ENCODE data around the gene COL6A5.
"Not testable (repeated sequence)": the region's sequence is repeated elsewhere in the genome, so short reads cannot be mapped to it uniquely, and the experiment has no call there.

The COL6A5 gene

GRCh38 chr3:130414457-130414856 is 69.0 kb downstream of the COL6A5 start:
- Histone ChIP-seq H3K27me3 (ENCODE audit: insufficient read depth, low read length) (no peaks in the 10 kb centered on the region), H3K27ac (ENCODE audit: low read depth, low read length) (no peak overlapping the region), H3K4me3 (ENCODE audit: low read length) (no peak overlapping the region), H3K4me1 (ENCODE audit: insufficient read depth, low read length) (no peaks in the 10 kb centered on the region), H3K36me3 (ENCODE audit: insufficient read depth, low read length) (no peaks in the 10 kb centered on the region), H3K9ac (ENCODE audit: low read depth, low read length) (no peak overlapping the region), H3K9me3 (ENCODE audit: insufficient read depth, low read depth, low read length) (no peaks in the 10 kb centered on the region)
- WGBS: 93% methylated on average over 4 of the region's 4 CpGs

GRCh38 chr3:130420466-130420865 is 75.0 kb downstream of the COL6A5 start:
- Histone ChIP-seq H3K9ac (ENCODE audit: low read depth, low read length) (no peak overlapping the region), H3K4me1 (ENCODE audit: insufficient read depth, low read length) (no peaks in the 10 kb centered on the region), H3K4me3 (ENCODE audit: low read length) (no peak overlapping the region), H3K9me3 (ENCODE audit: insufficient read depth, low read depth, low read length) (no peaks in the 10 kb centered on the region), H3K36me3 (ENCODE audit: insufficient read depth, low read length) (no peaks in the 10 kb centered on the region), H3K27me3 (ENCODE audit: insufficient read depth, low read length) (no peaks in the 10 kb centered on the region), H3K27ac (ENCODE audit: low read depth, low read length) (no peak overlapping the region)
- WGBS: 94% methylated on average over 2 of the region's 2 CpGs

DNA sequence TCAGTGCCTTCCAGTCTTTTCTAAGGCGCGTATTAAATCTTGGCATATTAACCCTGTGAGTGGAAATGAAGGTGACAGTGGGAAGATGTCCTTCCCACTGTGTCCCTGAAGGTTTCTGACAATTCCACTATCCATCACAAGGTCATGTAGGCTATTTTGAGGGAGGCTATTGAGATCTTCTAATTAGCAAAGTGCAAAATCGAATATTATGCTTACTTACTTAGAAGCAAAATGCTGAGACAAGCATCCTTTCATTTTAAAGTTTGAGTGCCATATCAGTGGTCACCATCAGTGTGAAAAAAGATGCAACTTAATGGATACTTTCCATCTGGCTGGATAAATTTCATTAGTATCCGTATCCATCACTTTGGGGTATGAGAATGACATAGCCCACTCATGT is 77.6 kb downstream of the COL6A5 start:
- WGBS: 95% methylated on average over 4 of the region's 4 CpGs
- H3K36me3 ChIP-seq (ENCODE audit: insufficient read depth, low read length): no peaks in the 10 kb centered on the region
- H3K27me3 ChIP-seq (ENCODE audit: insufficient read depth, low read length): no peaks in the 10 kb centered on the region
- H3K9ac ChIP-seq (ENCODE audit: low read depth, low read length): no peak overlapping the region
- no peaks in the 10 kb centered on the region for H3K4me1 ChIP-seq (ENCODE audit: insufficient read depth, low read length)
- no peak overlapping the region for H3K4me3 ChIP-seq (ENCODE audit: low read length)
- H3K27ac ChIP-seq (ENCODE audit: low read depth, low read length): no peak overlapping the region
- no peaks in the 10 kb centered on the region for H3K9me3 ChIP-seq (ENCODE audit: insufficient read depth, low read depth, low read length)

DNA sequence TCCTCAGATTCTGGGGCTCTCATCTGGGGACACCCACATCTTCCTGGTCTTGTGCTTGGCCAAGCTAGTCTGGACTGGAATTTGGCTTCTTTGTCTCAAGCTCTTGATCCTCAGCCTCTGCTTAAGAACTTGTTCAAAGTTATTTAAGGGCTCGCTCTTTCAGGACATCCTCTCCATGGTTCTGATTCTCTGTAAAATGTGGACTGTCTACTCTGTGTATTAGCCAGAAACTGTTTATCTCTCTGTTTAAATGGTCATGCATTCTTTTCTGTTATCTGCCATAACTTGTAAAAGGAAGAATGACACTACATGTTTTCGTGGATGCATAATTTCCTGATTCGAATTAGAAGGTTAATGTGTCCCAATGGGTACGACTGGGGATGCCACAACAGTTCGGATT is 79.4 kb downstream of the COL6A5 start:
- H3K9me3 ChIP-seq (ENCODE audit: insufficient read depth, low read depth, low read length): no peaks in the 10 kb centered on the region
- H3K4me3 ChIP-seq (ENCODE audit: low read length): no peak overlapping the region
- H3K36me3 ChIP-seq (ENCODE audit: insufficient read depth, low read length): no peaks in the 10 kb centered on the region
- H3K4me1 ChIP-seq (ENCODE audit: insufficient read depth, low read length): peaks cover 5% of the 10 kb centered on the region; the same call in 1 of the 2 replicates
- WGBS: 97% methylated on average over 5 of the region's 5 CpGs
- H3K27ac ChIP-seq (ENCODE audit: low read depth, low read length): no peak overlapping the region
- no peak overlapping the region for H3K9ac ChIP-seq (ENCODE audit: low read depth, low read length)
- H3K27me3 ChIP-seq (ENCODE audit: insufficient read depth, low read length): no peaks in the 10 kb centered on the region

DNA sequence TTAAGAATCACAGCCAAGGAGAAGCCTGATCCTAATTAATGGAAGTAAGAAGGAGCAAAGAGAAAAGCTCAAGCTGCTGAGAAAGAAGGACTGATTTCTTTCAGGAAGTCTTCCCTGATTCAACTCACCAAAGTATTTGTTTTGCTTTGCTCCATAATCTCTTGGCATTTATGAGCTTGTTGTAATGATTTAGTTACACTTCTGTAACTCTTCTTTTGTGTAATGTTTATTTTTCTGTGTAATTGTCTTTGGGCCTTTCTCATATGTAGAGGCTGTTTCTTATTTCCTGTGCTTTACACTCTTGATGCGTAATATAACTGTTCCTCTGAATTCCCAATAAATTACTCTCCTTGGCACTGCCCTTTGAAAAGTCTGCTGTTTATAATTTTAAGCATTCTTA is 80.0 kb downstream of the COL6A5 start:
- peaks cover 5% of the 10 kb centered on the region; the same call in 1 of the 2 replicates for H3K4me1 ChIP-seq (ENCODE audit: insufficient read depth, low read length)
- no peaks in the 10 kb centered on the region for H3K36me3 ChIP-seq (ENCODE audit: insufficient read depth, low read length)
- no peak overlapping the region for H3K27ac ChIP-seq (ENCODE audit: low read depth, low read length)
- no peak overlapping the region for H3K9ac ChIP-seq (ENCODE audit: low read depth, low read length)
- H3K4me3 ChIP-seq (ENCODE audit: low read length): no peak overlapping the region
- WGBS: no CpG with 5 or more reads among the region's 1 CpG
- H3K27me3 ChIP-seq (ENCODE audit: insufficient read depth, low read length): no peaks in the 10 kb centered on the region
- H3K9me3 ChIP-seq (ENCODE audit: insufficient read depth, low read depth, low read length): no peaks in the 10 kb centered on the region

DNA sequence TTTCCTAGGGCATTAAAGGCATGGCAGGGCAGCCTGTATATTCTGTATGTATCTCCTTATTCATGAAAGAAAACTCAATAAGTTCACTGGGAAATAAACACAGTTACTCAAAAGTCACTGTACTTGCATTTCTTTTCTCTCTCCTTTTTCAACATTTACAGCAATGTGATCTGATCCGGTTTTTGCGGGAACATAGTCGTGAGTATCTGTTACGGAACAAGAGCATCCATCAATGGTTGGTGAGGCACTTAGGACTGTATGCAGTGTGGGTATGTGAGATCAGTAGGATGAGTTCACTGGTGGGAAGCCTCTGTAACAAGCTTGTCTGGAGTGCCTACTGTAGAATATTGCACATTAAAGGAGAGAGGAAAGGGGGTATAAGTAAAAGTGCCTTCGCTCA is 80.7 kb downstream of the COL6A5 start:
- H3K9ac ChIP-seq (ENCODE audit: low read depth, low read length): no peak overlapping the region
- H3K27ac ChIP-seq (ENCODE audit: low read depth, low read length): no peak overlapping the region
- 88% methylated on average over 5 of the region's 5 CpGs for WGBS
- no peak overlapping the region for H3K4me3 ChIP-seq (ENCODE audit: low read length)
- peaks cover 5% of the 10 kb centered on the region; the same call in 1 of the 2 replicates for H3K4me1 ChIP-seq (ENCODE audit: insufficient read depth, low read length)
- no peaks in the 10 kb centered on the region for H3K36me3 ChIP-seq (ENCODE audit: insufficient read depth, low read length)
- H3K9me3 ChIP-seq (ENCODE audit: insufficient read depth, low read depth, low read length): no peaks in the 10 kb centered on the region
- no peaks in the 10 kb centered on the region for H3K27me3 ChIP-seq (ENCODE audit: insufficient read depth, low read length)

GRCh38 chr3:130428871-130429712 is 83.6 kb downstream of the COL6A5 start:
- WGBS: 71% methylated on average over 5 of the region's 5 CpGs
- Histone ChIP-seq H3K4me1 (ENCODE audit: insufficient read depth, low read length) (peaks cover 5% of the 10 kb centered on the region; the same call in 1 of the 2 replicates), H3K4me3 (ENCODE audit: low read length) (no peak overlapping the region), H3K27ac (ENCODE audit: low read depth, low read length) (no peak overlapping the region), H3K9me3 (ENCODE audit: insufficient read depth, low read depth, low read length) (no peaks in the 10 kb centered on the region), H3K27me3 (ENCODE audit: insufficient read depth, low read length) (no peaks in the 10 kb centered on the region), H3K9ac (ENCODE audit: low read depth, low read length) (no peak overlapping the region), H3K36me3 (ENCODE audit: insufficient read depth, low read length) (no peaks in the 10 kb centered on the region)

DNA sequence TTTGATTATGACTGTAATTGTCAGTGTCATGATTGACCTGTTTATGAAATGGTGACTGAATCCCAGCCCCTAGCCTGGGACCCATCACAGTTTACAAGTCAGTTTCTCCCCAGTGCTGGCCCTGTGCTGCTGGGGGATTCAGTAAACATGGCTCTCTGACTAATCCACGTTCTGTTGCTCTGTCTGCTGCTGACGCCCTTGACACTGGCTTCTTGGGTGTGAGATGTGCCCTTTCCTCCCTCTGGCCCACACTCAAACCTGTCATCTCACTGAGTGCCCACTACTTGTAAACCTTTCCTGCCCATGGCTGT is 84.2 kb downstream of the COL6A5 start:
- peaks cover 5% of the 10 kb centered on the region; the same call in 1 of the 2 replicates for H3K4me1 ChIP-seq (ENCODE audit: insufficient read depth, low read length)
- no peaks in the 10 kb centered on the region for H3K36me3 ChIP-seq (ENCODE audit: insufficient read depth, low read length)
- no peaks in the 10 kb centered on the region for H3K27me3 ChIP-seq (ENCODE audit: insufficient read depth, low read length)
- no peaks in the 10 kb centered on the region for H3K9me3 ChIP-seq (ENCODE audit: insufficient read depth, low read depth, low read length)
- no peak overlapping the region for H3K9ac ChIP-seq (ENCODE audit: low read depth, low read length)
- H3K27ac ChIP-seq (ENCODE audit: low read depth, low read length): no peak overlapping the region
- 67% methylated on average over 2 of the region's 2 CpGs for WGBS
- no peak overlapping the region for H3K4me3 ChIP-seq (ENCODE audit: low read length)

GRCh38 chr3:130430266-130430665 is 84.8 kb downstream of the COL6A5 start:
- Histone ChIP-seq H3K36me3 (ENCODE audit: insufficient read depth, low read length) (no peaks in the 10 kb centered on the region), H3K27me3 (ENCODE audit: insufficient read depth, low read length) (no peaks in the 10 kb centered on the region), H3K4me1 (ENCODE audit: insufficient read depth, low read length) (peaks cover 5% of the 10 kb centered on the region; the same call in 1 of the 2 replicates), H3K27ac (ENCODE audit: low read depth, low read length) (no peak overlapping the region), H3K4me3 (ENCODE audit: low read length) (no peak overlapping the region), H3K9ac (ENCODE audit: low read depth, low read length) (no peak overlapping the region), H3K9me3 (ENCODE audit: insufficient read depth, low read depth, low read length) (no peaks in the 10 kb centered on the region)

GRCh38 chr3:130432086-130432485 is 86.6 kb downstream of the COL6A5 start:
- not testable (repeated sequence) for H3K4me1 ChIP-seq (ENCODE audit: insufficient read depth, low read length); H3K9me3 ChIP-seq (ENCODE audit: insufficient read depth, low read depth, low read length); H3K9ac ChIP-seq (ENCODE audit: low read depth, low read length); H3K27ac ChIP-seq (ENCODE audit: low read depth, low read length); H3K4me3 ChIP-seq (ENCODE audit: low read length); H3K27me3 ChIP-seq (ENCODE audit: insufficient read depth, low read length); H3K36me3 ChIP-seq (ENCODE audit: insufficient read depth, low read length)
- 86% methylated on average over 10 of the region's 10 CpGs for WGBS

DNA sequence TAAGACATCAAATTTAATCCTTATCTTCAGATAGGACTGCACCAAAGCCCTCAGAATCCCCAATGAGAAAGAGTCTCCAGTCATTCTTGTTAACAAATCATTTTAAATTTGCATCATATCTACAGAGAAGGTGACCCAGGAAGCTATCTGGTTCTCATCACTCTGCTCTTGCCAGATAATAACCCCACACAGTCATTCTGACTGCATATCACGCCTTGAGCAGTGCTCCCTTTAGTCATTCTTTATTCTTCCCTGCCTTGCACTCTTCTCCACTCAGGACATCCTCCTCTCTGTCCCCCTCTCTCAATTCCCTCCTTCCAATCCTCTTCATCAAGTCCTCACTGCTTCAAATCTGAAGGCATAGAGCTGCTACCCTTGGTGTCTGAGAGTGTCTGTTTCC is 87.8 kb downstream of the COL6A5 start:
- Histone ChIP-seq H3K27ac (ENCODE audit: low read depth, low read length) (no peak overlapping the region), H3K4me3 (ENCODE audit: low read length) (no peak overlapping the region), H3K4me1 (ENCODE audit: insufficient read depth, low read length) (peaks cover 5% of the 10 kb centered on the region; the same call in 1 of the 2 replicates), H3K9ac (ENCODE audit: low read depth, low read length) (no peak overlapping the region), H3K9me3 (ENCODE audit: insufficient read depth, low read depth, low read length) (no peaks in the 10 kb centered on the region), H3K27me3 (ENCODE audit: insufficient read depth, low read length) (no peaks in the 10 kb centered on the region), H3K36me3 (ENCODE audit: insufficient read depth, low read length) (no peaks in the 10 kb centered on the region)
- 86% methylated on average over 1 of the region's 1 CpG for WGBS

DNA sequence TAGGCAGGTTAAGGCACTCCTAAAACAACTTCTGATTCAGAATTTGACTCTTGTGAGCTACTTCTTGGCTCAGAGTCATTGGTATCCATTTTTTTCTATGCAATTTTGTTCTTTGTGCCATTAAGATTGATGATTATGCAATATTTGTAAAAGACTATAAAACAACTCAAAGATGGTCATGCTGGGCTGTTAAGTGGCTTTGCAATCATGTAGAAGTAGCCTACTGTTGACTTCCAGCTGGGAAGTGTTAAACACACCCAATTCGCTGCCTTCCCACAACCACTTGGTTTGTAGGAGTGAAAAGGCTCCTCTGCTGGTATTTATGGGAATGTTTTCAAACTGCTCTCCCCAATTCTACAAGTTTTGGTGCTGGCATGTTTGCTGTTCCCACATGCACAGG is 96.8 kb downstream of the COL6A5 start:
- Histone ChIP-seq H3K4me3 (ENCODE audit: low read length) (no peak overlapping the region), H3K9ac (ENCODE audit: low read depth, low read length) (no peak overlapping the region), H3K27ac (ENCODE audit: low read depth, low read length) (no peak overlapping the region), H3K9me3 (ENCODE audit: insufficient read depth, low read depth, low read length) (no peaks in the 10 kb centered on the region), H3K4me1 (ENCODE audit: insufficient read depth, low read length) (peaks cover 12% of the 10 kb centered on the region), H3K36me3 (ENCODE audit: insufficient read depth, low read length) (no peaks in the 10 kb centered on the region), H3K27me3 (ENCODE audit: insufficient read depth, low read length) (no peaks in the 10 kb centered on the region)
- 20% methylated on average over 1 of the region's 1 CpG for WGBS

Measured in HUES64 (cell line).